ENCODE data around the gene GRAMD1B.

The GRAMD1B gene

GRCh38 chr11:123475469-123475868 lies 45.4 kb downstream of the GRAMD1B start:
- no peak for DNase-seq (ENCODE audit: low read depth)

GRCh38 chr11:123477205-123477907 lies 47.3 kb downstream of the GRAMD1B start:
- no peak for DNase-seq (ENCODE audit: low read depth)

DNA sequence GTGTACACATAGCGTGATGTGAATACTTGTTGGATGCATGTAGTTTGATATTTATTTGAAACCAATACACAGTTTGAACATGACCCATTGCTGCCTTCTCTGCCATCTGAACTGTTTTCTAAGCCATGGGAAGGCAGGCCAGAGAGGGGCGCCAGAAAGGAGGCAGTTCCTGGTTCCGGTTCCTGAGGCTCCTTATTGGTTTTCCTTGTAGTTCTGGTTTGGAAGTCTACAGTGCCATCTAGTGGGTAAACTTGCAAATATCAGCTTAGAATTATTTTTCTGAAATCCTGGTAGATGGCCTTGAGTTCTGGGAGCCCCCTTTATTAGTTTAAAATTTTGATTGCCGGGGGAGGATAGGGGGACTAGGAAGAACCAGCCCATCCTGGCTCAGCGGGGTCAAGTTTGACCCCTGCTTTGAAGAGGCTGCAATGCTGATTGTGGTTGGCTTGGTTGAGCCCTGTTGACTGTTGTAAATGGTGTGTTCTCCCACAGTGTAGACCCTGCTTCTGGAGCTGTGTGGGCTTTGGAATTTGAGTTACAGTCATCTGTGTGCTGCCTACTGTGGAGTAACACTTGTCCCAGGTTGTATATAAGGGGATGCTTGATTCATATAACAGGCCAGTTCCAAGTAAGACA lies 48.4 kb downstream of the GRAMD1B start:
- no peak for DNase-seq (ENCODE audit: low read depth)

DNA sequence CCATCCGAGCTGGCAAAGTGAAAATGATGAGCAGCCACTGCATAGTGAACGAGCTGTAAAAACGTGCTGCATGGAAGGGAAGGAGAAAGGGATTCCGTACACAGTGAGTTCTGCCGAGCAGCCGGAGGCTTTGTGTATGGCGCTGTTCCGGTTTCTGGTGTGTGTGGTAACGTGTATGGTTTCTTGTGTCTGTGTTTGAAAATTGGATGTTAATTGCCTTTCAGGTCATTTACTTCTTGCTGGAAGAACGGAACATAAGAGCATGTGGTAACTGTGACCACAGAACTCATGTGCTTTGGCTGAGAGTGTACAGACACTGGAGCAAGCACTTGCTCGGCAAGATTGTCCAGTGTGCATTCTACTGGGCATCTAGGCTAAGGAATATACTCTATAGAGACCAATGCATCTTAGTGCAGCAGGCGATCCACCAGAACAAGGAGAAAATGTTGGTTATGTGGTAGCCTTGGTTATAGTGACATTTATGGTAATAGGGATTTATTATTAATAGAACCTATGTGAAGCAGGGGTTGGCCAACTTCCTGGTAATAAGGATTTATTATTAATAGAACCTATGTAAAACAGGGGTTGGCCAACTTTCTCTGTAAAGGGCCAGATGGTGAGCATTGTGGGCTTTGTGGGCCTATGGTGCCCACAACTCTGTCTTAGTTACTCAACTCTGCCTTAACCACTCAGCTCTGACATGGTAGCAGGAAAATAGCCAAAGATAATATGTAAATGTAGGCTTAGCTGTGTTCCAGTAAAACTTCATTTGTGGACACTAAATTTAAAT lies 49.2 kb downstream of the GRAMD1B start:
- DNase-seq (ENCODE audit: low read depth), result no peak

GRCh38 chr11:123480290-123480815 lies 50.3 kb downstream of the GRAMD1B start:
- no peak for DNase-seq (ENCODE audit: low read depth)

DNA sequence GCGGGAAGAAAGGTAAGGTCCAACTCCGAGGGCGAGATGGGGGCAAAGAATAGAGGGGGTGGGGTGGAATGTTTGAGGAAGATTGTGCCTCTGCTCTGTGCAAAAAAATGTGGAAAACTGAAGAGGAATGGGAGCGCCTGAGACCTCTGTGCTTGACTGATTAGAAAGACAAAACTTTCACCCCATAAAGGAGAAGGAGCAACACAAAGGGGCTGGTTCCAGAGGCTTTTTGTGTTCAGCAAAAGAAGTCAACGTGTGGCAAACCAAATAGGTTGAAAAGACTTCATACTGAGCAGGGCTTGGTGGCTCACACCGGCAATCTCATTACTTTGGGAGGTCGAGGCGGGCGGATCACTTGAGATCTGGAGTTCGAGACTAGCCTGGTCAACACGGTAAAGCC lies 50.8 kb downstream of the GRAMD1B start:
- no peak for DNase-seq (ENCODE audit: low read depth)

GRCh38 chr11:123481640-123482039 lies 51.6 kb downstream of the GRAMD1B start:
- no peak for DNase-seq (ENCODE audit: low read depth)

DNA sequence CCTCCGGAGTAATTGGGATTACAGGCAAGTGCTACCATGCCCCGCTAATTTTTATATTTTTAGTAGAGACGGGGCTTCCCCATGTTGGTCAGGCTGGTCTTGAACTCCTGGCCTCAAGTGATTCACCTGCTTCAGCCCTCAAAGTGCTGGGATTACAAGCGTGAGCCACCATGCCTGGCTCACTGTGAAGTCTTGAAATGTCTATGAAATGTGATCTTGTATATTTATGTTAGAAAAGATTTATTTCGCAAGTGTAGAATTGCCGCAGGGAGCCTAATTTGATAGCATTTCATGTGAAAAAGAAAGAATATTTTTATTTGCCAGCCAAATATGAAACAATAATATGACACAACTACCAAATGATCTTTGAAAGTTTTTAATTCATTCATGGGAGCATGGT lies 52.1 kb downstream of the GRAMD1B start:
- DNase-seq (ENCODE audit: low read depth), result no peak

GRCh38 chr11:123483058-123483457 lies 53.0 kb downstream of the GRAMD1B start:
- no peak for DNase-seq (ENCODE audit: low read depth)

- DNase-seq (ENCODE audit: low read depth), result no peak
Measured at GRCh38 chr11:123483466-123483865, 53.4 kb downstream of the GRAMD1B start.

DNA sequence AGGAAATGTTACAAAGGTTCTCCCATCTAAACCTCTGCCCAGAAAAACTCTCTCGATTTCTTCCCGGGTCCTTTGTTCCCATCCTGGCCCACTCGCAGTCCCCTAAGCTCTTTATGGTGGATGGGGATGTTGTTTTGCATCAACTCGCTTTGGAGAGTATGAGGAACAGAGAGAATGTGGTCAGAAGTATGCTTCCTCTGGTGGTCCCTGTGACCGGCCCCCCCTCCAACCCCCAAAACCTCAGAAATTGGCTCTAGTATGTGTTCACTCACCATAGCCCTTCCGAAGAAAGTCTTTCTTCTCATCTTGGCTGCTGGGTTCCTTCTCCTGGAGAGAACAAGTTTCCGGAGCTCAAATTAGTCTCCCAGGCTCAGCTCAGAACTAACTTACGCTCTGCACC lies 54.4 kb downstream of the GRAMD1B start:
- DNase-seq (ENCODE audit: low read depth), result no peak

GRCh38 chr11:123487157-123487744 lies 57.2 kb downstream of the GRAMD1B start:
- no peak for DNase-seq (ENCODE audit: low read depth)

GRCh38 chr11:123490527-123490926 lies 60.5 kb downstream of the GRAMD1B start:
- DNase-seq (ENCODE audit: low read depth), result no peak

GRCh38 chr11:123491241-123491640 lies 61.2 kb downstream of the GRAMD1B start:
- DNase-seq (ENCODE audit: low read depth), result no peak

- no peak for DNase-seq (ENCODE audit: low read depth)
Measured at GRCh38 chr11:123493349-123494063, 63.4 kb downstream of the GRAMD1B start.

DNA sequence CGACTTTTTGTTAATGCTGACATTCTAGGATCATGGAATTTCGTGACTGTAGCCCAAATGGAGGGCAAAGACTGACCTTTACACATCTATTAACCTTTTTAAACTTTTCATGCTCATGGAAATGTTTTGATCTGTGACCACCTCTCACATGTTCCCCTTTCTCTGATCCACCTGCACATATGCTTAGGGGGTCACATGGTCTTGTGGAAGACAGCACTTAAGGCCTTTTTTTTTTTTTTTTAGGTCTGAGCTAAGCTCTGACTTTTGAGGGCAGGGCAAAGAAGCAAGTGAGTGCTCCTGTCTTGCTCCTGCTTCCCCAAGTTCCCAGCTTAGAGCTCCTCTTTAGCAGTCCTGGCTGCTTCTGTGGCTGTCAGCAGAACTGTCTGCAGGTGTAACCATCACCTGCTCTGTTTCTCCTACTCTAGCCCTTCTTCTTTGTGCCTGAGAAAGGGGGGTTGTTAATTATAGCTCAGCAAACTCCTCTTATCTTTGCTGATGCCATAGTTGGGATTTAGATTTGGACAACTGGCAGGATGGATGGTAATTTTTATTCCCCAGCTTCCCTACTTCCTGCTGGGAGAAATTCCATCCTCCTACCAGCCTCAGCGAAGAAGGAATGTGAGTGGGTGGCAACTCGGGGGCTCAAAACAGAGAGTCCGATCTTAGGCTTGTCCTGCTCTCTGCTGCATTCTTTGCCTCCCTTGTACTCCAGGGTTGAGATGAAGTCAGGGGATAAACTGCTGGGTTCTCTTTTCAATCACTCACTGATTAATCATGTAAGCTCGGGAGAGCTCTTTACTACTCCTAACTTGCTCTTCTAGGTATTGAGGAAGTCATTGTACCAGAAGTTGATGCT lies 64.4 kb downstream of the GRAMD1B start:
- no peak for DNase-seq (ENCODE audit: low read depth)

- no peak for DNase-seq (ENCODE audit: low read depth)
Measured at GRCh38 chr11:123504401-123504800, 74.3 kb downstream of the GRAMD1B start.

DNA sequence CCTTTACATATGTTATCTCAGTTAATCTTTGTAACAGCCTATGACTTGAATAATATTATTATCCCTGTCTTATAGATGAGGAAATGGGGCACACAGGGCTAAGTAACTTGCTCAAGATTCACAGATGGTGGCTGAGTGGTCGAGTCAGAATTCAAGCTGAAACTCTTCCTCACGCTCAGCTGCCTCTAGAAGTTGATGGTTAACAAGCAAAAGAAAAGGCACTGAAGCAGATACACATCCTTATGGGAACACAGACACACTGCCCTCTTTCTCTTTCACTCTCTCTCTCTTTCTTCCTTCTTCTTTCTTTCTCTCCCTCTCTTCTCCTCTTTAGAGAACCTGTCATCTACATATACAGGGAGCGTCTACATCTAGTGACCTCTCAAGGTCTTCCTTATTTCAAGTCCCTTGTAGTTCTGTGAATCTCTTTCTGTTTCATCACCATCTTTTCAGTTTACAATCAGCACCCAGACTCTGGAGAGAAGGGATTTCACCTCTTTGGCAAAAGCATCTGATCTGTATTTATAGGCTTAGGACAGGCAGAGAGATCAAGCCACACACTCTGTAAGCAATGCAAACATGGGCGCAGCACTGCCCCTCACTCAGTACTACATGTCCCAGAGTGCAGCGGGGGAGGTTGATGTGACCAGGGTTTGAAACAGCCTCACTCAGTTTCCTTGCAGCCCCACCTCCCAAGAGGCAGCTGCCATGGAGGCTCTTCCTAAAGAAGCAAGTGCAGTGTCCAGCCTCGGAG lies 75.7 kb downstream of the GRAMD1B start:
- no peak for DNase-seq (ENCODE audit: low read depth)

DNA sequence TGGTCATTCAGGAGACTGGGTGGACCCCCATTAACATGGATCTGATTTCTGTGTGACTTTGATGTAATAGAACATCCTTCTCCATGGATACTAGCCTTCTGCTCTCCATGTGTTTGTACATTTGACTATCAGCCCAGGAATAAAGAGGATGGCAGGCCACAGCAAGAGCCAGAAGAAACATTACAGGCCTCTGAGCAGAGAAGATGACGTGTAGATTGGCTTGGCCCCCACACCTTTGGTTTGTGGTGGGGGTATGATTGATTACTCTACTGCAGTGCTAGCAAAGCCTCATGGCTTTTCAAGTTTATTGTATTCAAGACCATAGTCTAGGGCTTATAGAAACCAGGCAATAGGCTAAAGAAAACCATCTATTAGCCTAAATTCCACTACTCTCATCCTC lies 77.0 kb downstream of the GRAMD1B start:
- no peak for DNase-seq (ENCODE audit: low read depth)

Data from stimulated activated CD4-positive, alpha-beta T cell treated with anti-CD3 and anti-CD28 coated beads, Interleukin-2, amount 100 ng/mL, for 4 hours (primary cell).